IPS DF 4.7 (cell line): ENCODE data around the gene CASKIN1.
"Not testable (repeated sequence)": the region's sequence is repeated elsewhere in the genome, so short reads cannot be mapped to it uniquely, and the experiment has no call there.

Experiments used
- DNase-seq: peaks from one replicate; pipeline ENCODE4 v3.0.0-alpha.2; 2013; ENCODE audit warnings: low spot score; ENCODE audit errors: extremely low read depth

The CASKIN1 gene

DNA sequence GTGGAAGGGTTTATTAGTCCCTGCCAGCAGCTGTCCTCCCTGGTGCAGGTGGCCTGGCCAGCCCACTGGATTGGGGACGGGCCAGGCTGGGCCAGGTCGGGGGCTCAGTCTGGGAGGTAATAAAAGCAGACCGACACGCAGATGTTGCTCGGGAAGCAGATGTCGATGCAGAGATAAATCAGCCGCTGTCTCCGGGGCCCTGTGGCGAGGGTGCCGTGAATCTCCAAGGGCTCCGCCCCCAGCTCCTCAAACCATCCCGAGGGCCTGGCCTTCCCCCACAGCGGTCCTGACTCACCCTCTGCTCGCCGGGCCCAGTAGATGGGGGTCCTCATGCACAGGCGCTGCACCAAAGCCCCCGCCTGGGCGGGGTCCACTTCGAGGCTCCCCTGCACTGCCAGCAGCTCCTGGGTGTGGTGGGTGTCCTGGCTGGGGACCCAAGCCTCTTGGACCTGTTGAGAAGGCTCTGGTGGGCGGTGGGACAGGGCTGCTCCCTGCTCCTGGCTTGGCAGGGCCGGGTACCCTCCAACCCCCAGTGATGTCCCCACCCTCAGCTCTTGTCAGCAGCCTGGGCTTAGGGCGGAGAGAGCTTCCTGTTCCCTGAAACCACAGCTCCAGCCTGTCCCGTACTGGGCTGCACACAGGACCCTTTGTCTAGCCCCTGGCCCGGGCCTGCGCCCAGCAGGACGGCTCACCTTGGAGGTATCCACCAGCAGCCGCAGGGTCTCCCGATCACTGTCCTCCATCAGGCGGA is 13.0 kb upstream of the CASKIN1 start:
- no peak for DNase-seq

DNA sequence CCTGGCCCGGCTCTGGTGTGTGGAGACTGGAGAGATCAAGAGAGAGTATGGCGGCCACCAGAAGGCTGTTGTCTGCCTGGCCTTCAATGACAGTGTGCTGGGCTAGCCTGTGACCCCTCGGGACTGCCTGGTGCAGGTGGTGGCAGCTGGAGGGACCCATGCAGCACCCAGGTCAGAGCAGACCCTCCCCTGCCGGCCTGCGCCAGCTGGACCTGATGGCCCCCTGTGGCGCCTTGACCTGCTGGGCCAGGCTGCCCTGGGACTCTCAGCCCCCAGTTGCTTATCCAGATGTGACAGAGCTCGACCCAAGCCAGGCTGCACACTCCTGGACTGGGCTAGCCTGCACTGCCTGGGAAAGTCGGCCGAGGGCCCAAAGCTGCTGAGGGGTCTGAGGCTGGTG is 12.4 kb upstream of the CASKIN1 start:
- DNase-seq = no peak

DNA sequence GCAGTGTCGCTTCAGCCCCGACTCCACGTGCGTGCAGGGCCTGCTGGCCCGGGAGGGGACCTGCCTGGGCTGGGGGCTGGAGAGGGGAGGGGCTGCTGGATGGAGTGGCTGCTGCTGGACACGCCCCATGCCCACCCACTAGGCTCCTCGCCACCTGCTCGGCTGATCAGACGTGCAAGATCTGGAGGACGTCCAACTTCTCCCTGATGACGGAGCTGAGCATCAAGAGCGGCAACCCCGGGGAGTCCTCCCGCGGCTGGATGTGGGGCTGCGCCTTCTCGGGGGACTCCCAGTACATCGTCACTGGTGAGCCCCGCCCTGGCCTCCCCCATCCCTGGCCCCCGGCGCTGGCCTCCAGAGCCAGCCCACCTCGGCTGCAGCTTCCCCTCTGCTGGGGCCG is 11.9 kb upstream of the CASKIN1 start:
- no peak for DNase-seq

DNA sequence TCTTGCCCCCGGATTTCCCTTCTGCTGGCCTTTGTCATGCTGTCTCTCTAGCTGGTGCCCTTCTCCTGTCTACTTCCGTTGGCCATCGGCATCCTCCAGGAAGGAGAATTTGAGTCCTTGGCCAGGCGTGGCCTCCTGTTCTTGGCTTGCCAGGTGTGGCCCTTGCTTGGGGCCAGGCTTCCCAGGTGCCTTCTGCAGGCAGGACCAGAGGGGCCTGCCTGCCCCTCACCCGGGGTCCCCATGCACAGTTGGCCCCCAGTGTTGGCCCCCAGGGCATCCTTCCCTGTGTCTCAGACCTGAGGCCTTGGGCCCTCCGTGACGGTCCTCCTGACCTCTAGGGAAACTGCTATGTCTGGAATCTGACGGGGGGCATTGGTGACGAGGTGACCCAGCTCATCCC is 11.5 kb upstream of the CASKIN1 start:
- no peak for DNase-seq

DNA sequence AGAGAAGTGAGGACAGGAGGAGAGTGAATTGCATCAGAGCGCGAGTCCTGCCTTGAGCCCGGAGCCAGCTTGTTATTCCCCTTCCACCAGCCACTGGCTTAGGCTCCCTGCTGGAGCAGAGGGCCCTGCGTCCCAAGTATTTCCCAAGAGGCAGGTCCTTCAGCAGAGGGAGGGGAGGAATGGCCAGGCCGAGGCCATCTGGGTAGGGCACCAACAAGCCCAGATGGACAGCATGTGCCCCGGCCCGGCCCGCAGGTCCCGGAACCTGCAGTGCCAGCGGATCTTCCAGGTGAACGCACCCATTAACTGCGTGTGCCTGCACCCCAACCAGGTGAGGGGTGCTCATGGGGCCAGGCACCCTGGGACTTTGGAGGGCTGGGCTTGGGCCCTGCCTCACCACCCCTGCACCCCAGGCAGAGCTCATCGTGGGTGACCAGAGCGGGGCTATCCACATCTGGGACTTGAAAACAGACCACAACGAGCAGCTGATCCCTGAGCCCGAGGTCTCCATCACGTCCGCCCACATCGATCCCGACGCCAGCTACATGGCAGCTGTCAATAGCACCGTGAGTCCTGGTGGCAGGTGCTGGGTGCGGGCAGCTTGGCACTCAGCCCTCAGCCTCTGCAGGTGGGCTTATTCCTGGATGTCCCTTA is 10.5 kb upstream of the CASKIN1 start:
- DNase-seq = no peak

DNA sequence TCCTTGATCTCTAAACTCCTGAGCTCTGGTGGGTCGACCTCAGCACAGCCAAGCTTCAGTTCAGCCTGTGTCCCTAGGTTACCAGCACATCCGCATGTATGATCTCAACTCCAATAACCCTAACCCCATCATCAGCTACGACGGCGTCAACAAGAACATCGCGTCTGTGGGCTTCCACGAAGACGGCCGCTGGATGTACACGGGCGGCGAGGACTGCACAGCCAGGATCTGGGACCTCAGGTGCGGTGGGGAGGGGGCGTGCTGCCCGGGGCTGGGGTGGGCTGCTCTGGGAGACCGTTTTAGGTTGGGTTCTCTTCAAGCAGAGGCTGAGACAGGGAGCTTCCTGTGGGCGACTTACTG is 10.0 kb upstream of the CASKIN1 start:
- DNase-seq = no peak

DNA sequence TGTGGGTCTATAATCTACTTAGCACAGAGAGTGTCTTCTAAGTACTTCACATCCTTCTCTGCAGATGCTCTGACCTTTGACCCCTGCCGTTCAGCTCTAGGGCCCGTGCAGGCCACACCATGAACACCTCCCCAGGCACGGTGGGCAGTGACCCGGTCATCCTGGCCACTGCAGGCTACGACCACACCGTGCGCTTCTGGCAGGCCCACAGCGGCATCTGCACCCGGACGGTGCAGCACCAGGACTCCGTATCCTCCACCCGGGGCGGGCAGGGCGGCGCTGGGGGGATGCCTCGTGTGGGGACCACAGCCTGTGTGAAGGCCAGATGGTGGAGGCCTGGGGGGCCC is 9.5 kb upstream of the CASKIN1 start:
- DNase-seq = no peak

DNA sequence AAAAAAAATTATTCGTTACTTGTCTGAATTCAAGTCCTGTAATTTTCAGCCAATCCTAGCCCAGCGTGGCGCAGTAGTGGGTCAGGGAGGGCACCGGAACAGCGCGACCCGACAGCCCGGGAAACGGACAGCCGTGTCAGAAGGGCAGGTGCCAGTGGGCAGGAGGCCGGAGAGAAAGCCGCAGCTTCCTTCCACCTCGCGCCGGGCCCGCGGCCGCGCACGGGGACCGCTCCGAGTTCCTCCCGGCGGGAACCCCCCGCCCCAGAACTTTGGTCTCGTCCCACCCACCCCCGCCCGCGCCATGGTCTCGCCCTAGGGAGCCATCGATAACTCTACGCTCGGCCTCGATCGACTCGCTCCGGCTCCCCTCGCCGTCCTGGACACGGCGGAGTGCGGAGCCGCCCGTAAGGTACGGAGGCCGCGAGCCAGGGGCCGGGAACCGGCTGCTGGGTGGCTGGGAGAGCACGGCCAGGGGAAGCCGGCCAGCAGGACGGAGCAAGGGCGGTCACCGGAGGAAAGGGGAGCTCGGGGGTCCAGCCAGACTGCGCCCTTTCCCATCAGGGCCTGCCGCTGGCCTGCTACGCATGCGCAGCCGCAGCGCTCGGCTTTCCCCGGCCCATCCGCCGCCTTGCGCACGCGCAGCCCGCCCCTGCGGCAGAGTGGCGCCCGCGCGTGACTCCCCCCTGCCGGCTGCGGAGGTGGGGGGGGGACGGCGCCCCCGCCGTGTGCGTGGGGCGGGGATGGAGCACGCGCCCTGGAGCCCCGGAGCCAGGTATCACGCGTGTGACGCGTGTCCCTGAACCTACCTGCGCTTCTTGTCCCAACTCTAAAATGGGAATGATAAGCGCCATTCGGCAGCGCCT is 8.9 kb upstream of the CASKIN1 start, which contains the start of gene MLST8:
Gene MLST8 (plus strand): TSS at position 351 of the 863 bp plus-strand sequence. CDS start 632 bp downstream, outside the sequence.
- DNase-seq = no peak

DNA sequence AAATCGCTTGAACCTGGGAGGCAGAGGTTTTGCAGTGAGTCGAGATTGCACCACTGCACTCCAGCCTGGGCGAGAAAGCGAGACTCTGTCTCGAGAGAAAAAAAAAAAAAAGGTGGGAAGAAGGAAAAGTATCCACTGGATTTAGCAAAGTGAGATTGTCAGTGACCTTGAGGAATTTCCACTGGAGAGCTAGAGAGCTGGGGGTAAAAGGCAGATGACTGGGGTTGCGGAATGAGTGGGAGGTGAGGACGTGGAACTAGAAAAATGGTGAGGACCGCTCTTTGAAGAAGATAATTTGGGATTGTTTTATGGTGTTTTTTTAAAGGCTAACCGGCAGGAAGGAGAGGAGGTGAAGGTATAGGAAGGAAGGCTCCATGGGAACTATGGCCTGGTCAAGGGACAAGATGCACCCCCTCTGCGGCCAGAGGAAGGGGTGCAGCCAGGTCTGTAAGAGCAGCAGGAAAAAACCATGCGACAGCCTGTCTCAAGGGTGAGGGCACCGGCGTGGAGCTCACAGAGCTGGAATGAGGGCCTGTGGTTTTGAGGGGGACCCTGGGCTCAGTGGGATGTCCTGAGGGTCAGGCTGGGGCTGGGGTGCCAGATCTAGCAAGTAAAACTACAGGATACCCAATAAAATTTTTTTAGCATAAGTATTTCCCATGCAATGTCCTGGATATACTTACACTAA is 8.2 kb upstream of the CASKIN1 start:
- no peak for DNase-seq

DNA sequence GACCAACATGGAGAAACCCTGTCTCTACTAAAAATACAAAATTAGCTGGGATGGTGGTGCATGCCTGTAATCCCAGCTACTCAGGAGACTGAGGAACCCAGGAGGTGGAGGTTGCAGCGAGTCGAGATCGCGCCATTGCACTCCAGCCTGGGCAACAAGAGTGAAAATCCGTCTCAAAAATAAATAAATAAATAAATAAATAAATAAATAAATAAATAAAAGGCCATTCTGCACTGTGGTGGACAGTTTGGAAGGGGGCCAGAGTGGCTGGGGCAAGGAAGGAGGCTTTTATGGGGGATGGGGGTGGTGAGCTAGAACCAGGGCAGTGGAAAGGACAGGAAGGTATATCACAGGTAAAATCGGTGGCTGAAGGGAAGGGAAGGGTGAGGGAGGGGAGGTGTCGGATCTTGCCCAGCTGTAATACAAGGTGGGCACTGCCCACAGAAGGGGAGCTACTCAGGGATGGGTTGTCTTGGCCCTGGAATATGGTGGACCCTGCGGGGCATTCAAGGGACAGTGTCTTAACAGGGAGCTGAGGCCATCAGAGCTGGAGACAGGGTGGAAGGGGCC is 6.8 kb upstream of the CASKIN1 start:
- DNase-seq = not testable (repeated sequence)

DNA sequence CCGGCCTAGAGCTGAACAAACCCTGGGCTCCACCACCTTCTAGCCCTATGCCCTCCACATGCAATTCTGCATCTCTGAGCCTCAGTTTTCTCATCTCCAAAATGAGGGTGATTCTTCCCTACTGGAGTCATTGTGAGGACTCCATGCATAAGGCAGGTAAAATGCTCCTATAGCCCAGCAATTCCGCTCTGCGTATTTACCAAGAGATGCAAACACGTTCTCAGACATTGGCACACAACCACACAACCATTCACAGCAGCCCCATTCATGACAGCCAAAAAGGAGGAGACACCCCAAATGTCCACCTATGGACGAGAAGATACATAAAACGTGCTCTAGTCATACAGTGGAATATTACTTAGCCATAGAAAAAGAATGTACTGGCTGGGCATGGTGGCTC is 3.9 kb upstream of the CASKIN1 start:
- DNase-seq = no peak

DNA sequence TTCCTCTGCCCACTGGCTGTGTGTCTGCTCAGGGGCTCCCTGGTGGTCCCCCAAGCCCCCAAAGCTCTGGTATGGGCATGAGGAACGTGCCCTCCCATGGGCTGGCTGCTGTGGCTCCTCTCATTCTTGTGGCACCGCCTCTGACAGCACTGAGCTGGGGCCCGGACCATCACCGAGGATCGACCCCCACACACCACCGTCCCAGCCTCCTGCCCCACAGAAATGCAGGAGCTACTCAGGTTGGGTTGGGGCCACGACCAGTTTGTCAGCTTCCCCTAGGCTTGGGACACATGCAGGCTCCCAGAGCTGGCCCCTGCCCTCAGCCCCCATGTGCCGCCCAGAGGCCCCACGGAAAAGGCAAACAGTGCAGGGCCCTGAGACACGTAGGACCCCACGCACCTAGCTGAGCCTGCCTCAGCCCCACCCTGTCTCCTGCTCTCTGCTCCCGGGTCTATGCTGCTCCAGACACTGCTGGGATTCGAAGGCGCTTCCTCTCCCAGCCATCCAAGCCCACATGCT is 3.3 kb upstream of the CASKIN1 start:
- DNase-seq = no peak

DNA sequence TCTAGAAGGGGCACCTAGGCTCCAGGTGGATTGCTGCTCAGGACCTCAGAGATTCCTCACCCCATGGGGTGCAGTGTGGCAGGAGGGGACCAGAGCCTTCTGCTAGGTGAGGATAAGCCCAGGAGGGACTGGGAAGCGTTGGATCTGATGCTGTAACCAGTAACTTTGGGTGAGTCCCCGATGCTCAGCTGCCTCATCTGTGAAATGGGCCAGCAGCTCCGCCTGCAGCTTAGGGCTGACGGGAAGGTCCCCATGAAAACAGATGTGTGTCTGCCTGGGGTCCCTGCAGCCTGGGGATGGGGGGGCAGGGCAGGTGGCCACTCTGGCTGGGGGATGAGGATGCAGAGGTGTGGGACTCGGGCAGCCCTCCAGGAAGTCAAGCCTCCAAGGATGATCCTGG is 2.7 kb upstream of the CASKIN1 start:
- DNase-seq = no peak

DNA sequence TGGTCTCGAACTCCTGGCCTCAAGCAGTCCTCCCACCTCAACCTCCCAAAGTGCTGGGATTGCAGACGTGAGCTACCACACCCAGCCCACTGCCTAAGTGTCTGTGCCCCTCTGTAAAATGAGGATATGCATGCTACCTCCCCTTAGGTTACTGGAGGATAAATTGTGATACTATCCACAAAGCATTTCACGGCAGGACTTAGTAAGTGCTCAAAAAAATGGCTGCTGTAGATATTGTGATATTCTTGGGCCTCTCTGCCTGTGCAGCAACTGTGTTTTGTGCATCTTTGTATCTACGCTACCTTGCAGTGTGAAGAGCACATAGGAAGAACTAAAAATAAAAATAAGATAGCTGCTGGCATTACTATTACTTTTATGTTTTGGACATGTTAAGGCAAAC is 1.9 kb upstream of the CASKIN1 start:
- DNase-seq = no peak

DNA sequence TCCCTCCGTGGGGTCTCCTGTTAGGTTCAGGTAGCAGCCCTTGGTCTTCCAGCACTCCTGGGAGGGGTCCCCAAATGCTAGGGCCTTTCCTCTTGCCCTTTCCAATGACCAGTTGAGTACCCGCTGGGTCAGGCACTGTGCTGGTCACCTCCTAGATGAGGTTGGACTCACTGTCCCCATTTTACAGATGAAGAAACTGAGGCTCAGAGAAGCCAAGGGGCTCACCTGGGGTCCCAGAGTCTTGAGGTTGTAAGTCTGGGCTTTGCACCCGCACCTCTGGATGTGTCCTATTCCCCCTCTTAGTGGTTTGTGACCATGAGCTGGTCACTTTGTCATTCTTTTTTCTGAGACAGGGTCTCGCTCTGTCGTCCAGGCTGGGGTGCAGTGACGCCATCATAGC is 1.4 kb upstream of the CASKIN1 start:
- no peak for DNase-seq

DNA sequence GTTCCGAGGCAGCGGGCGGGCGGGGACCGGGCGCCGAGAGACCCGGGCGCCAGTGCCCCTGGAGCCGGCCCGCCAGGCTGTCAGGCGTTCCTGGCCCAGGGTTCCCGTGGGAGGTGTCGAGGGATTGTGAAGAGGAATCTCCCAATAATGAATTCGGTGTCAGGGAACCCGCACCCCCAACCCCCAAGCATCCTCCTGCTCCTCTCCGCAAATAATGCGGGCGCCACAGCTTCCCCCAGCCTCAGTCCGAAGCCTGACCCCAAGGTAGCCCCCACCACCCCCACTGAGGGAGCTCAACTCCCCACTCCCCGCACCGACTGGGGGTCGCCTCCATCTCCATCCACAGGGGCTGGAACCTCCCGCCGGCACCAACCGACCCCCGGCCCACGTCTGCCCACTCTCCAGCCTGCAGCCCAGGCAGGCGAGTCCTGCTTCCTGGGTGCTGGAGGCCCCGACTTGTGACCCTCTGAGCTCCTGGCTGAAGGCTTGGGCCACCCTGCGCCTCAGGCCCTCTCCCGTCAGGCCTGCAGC is 641 bp upstream of the CASKIN1 start:
- DNase-seq = no peak

DNA sequence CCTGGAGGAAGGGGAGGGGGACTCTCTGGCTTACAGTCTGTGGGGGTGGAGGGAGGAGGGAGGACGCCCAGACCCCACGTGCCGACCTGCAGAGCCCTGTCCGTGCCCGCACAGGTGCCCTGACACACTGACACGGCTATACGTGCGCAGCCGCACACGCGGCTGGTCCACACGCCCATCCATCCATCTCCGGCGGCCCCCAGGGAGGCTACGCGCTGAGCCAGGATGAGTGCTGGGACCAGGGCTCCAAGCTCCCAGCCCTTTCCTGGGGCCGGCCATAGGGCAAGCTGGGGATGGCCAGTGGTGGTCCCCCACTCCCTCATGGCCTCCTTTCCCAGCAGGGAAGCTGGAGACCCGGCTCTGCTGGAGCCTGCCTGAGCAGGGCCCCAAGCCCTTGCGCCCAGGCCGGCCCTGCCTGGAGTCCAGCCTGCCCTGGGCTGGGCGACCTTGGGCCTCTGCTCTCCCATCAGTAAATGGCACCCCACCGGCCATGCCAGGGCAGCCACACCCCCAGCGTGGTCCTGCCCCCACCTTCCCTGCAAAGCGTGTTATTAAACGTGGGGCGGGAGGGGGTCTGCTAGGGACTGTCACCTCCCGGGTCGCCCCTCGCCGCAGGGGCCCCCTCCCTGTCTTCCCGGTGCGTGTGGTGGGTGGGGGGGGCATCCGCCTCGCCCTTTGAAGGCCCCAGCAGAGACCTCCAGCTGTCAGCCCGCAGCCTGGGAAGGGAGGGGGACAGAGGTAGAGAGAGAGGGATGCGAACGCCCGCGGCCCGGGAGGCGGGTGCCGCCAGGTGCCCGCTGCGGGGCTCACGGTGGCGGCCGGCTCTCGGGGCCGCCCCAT is 863 bp downstream of the CASKIN1 start:
- DNase-seq = no peak

DNA sequence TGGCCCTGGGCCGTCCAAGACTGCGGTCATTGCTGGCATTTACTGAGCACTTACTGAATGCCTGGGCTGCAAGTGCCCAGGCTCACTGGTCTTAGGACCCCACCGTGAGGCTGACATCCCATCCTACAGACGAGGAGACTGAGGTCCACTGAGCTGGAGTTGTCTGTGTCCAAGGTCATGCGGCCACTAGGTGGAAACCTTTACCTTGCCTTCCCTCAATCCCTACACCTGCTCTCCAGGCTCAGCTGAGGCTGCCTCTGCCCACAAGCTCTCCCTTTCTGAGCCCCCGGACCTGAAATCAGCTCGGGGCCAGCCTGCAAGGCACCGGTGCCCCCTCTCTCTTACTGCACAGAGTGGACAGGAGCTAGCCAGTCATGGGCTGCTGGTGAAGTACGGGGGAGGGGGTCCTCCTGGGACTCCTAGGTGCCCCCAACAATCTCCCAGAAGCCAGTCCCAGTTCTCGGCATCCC is 1.5 kb downstream of the CASKIN1 start:
- DNase-seq = no peak

DNA sequence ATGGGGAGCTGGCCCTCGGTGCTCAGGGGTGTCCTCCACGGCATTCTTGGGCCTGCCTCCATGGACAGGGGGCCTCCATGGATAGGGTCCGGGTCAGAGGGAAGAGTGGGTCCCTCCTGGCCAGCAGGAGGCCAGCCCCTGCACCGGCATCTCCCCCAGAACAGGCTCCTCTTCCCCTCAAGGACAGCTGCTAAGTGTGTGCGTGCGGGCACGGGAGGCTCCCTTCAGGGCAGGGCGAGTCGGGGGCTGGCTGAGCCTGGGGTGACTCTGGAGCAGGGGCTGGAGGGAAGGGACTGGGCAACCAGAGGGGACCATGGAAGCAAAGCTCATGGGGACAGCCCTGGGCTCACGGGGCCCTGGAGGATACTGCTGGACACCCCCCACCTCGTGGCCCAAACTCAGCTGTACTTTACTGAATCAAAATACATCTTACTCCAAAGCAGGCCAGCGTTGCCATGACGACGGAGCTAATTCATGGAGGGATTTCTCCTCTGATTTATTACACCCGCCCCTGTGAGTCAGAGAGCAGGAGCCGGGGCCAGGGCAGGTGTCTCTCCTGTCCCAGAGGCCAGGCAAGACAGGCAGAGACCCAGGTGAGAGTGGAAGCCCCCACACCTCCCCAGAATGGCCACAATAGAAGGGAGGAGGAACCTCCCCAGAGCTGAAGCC is 2.1 kb downstream of the CASKIN1 start:
- no peak for DNase-seq

DNA sequence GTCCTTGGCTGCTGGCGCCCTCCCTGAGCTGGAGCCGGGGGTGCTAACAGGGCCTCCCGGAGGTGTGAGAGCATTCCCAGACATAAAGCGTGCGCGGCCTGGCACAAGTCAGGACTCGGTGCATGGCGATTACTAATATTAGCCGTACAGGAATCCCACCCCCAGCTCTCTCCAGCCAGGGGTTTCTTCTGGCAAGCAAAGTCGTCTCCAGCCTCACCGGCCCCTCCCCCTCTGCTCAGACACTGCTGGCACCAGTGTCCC is 5.0 kb downstream of the CASKIN1 start:
- DNase-seq = no peak
